Keratinocyte (primary cell): ENCODE results near the gene KIFC1. TPM values are rescaled to one million over a fixed set of nuclear protein-coding genes. Genes with fewer than 3 reads are reported as not detected.
A peak's percentile ranks its signal among the peaks of the same experiment; 100 is the strongest.

Experiments used
- DNase-seq: peaks from one replicate; pipeline ENCODE4 v3.0.0-alpha.2; 2011; ENCODE audit warnings: low read depth, missing footprints, low spot score
- FAIRE-seq: peaks from 2 replicates; lab custom pipeline; 2011; peaks lifted over from hg19 to GRCh38; lab: Jason Lieb, UNC
- H2AFZ ChIP-seq: 2 replicates; pipeline ENCODE4 v1.6.0; 2012; ENCODE audit warnings: low read length, control low read depth, inconsistent platforms; ENCODE audit not compliant: control insufficient read depth
- H3K27ac ChIP-seq: 2 replicates; pipeline ENCODE4 v1.5.1; 2011; ENCODE audit warnings: low read length; ENCODE audit not compliant: control insufficient read depth, insufficient read depth
- H3K27me3 ChIP-seq: 3 replicates; pipeline ENCODE4 v1.6.0; 2011; ENCODE audit warnings: low read length; ENCODE audit not compliant: control insufficient read depth, insufficient read depth; ENCODE audit errors: extremely low read depth
- H3K36me3 ChIP-seq, 2 experiments: 2 replicates in 1 of 2; 3 replicates in 1 of 2; pipeline ENCODE4 v1.5.1; 2011; ENCODE audit warnings: low read length in 2 of 2, mild to moderate bottlenecking in 1 of 2; ENCODE audit not compliant: control insufficient read depth in 2 of 2, insufficient read depth in 2 of 2; ENCODE audit errors: extremely low read depth in 1 of 2
- H3K4me1 ChIP-seq: 3 replicates; pipeline ENCODE4 v1.5.1; 2011; ENCODE audit warnings: low read length; ENCODE audit not compliant: control insufficient read depth, insufficient read depth; ENCODE audit errors: extremely low read depth
- H3K4me2 ChIP-seq: 3 replicates; pipeline ENCODE4 v1.6.0; 2011; ENCODE audit warnings: low read depth, low read length; ENCODE audit not compliant: control insufficient read depth, insufficient read depth; ENCODE audit errors: extremely low read depth
- H3K4me3 ChIP-seq, 3 experiments: fragments of 200-600 bp in 1 of 3; sonication (generic) in 1 of 3; 2 replicates in 2 of 3; 3 replicates in 1 of 3; pipeline ENCODE4 v1.5.1; 2011 to 2016; ENCODE audit warnings: low read length in 3 of 3, mild to moderate bottlenecking in 3 of 3, control low read depth in 2 of 3, inconsistent platforms in 1 of 3, low read depth in 1 of 3, mixed read lengths in 1 of 3, mixed run types in 1 of 3, moderate library complexity in 1 of 3; ENCODE audit not compliant: control insufficient read depth in 2 of 3, insufficient read depth in 2 of 3; ENCODE audit errors: extremely low read depth in 1 of 3
- H3K79me2 ChIP-seq: 2 replicates; pipeline ENCODE4 v1.6.0; 2012; ENCODE audit warnings: low read length; ENCODE audit not compliant: control insufficient read depth, insufficient read depth
- H3K9ac ChIP-seq: 3 replicates; pipeline ENCODE4 v1.6.0; 2011; ENCODE audit warnings: low read length; ENCODE audit not compliant: control insufficient read depth, insufficient read depth; ENCODE audit errors: extremely low read depth
- H3K9me1 ChIP-seq: 3 replicates; pipeline ENCODE4 v1.6.0; 2011; ENCODE audit warnings: low read length; ENCODE audit not compliant: control insufficient read depth, insufficient read depth; ENCODE audit errors: extremely low read depth
- H3K9me3 ChIP-seq: 2 replicates; pipeline ENCODE4 v1.5.1; 2012; ENCODE audit warnings: low read depth, low read length; ENCODE audit not compliant: control insufficient read depth
- H4K20me1 ChIP-seq: 3 replicates; pipeline ENCODE4 v1.6.0; 2011; ENCODE audit warnings: low read length; ENCODE audit not compliant: control insufficient read depth, insufficient read depth; ENCODE audit errors: extremely low read depth
- EZH2 ChIP-seq: IDR thresholded peaks from one replicate; pipeline ENCODE4 v1.6.1; 2012; ENCODE audit warnings: inconsistent platforms, mild to moderate bottlenecking, low read length, moderate library complexity
- dilution Hi-C: fragments of 300-500 bp; cut with MboI; formaldehyde crosslinking; loops from one replicate; pipeline ENCODE4 v1.7.0; 2020; ENCODE audit warnings: low sequenced_read_pairs; ENCODE audit not compliant: extremely low pct_ligation_motif_present
- polyA plus RNA-seq, 5 experiments: library from polyadenylated mRNA; depleted of rRNA in 3 of 5; stranded (reverse) in 3 of 5; stranded (forward) in 1 of 5; unstranded in 1 of 5; fragments of >200 nt; gene quantifications; 1 replicate in 1 of 5; 2 replicates in 3 of 5; 3 replicates in 1 of 5; pipeline versions ENCODE4 v1.2.1 to v1.2.3, GENCODE V29; 2011 to 2012; ENCODE audit warnings: missing spikeins in 2 of 5, low read depth in 1 of 5, low replicate concordance in 1 of 5
- TF ChIP-seq, protein P1 (sequence below), 3 experiments: IDR thresholded peaks in 1 of 3; conservative IDR thresholded peaks in 1 of 3; optimal IDR thresholded peaks in 1 of 3; 2 replicates in 2 of 3; 3 replicates in 1 of 3; pipeline versions ENCODE3 to v1.5.1; 2011; ENCODE audit warnings: low read length in 3 of 3, mild to moderate bottlenecking in 3 of 3, moderate library complexity in 2 of 3, control low read depth in 1 of 3, inconsistent platforms in 1 of 3; ENCODE audit not compliant: insufficient read depth in 2 of 3; ENCODE audit errors: extremely low read depth in 1 of 3

KIFC1 gene
- polyA plus RNA-seq, 1 donor (not counting 4 experiments of a cell fraction or from before 2014, with no cell fraction given) = 20.0 TPM

DNA sequence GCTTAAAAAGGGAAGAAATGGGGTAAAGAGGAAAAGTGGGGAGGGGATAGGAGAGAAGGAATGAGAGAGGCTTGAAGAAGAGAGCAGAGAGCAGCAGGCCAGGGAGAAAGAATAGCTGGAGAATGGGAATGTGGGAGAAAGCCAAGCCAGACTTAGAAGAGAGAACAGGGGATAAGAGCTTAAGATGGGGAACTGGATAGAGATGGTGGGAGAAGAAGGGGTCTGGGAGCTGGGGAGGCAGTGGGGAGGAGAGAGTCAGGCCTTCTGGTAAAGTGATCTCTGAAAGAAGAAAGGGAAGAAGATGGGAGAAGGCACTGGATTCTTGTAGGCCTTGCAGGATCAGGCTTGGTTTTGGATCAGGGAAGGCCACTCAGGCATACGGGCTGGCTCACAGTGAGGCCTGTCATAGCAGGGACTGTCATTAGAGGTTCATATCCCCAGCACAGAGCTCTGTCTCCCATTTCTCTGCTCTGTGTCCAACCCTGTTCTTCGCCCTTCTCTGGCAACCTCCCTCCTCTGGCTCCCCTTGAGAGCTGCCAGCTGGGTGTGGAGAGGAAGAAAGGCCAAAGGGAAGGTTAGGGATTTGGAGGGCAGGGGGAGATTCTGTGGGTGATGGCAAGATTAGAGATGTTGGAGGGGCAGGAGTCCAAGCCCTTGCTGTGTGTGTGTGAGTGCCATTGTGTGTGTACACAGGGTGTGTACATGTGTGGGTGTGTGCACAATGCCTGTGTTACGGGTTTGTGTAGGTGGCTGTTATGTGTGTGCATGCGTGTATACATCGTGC, 37.5 kb downstream of the KIFC1 start:
- Histone ChIP-seq H3K9me3 (no peaks in the 10 kb centered on the region), H2AFZ (no peak overlapping the region), H3K27me3 (no peaks in the 10 kb centered on the region), H3K9ac (peak overlapping the region; percentile 18), H3K4me1 (peaks cover 47% of the 10 kb centered on the region), H3K36me3 (no peaks in the 10 kb centered on the region), H3K9me1 (no peaks in the 10 kb centered on the region), H3K4me2 (peak overlapping the region; percentile 81), H4K20me1 (no peaks in the 10 kb centered on the region), H3K27ac (peak overlapping the region; percentile 52), H3K4me3 (no peak overlapping the region), H3K79me2 (peaks cover 6% of the 10 kb centered on the region)
- DNase-seq (no peak), FAIRE-seq (no peak)
- dilution Hi-C loops = no loop called here
- no peak for TF ChIP-seq EZH2
- TF ChIP-seq, protein P1, sequence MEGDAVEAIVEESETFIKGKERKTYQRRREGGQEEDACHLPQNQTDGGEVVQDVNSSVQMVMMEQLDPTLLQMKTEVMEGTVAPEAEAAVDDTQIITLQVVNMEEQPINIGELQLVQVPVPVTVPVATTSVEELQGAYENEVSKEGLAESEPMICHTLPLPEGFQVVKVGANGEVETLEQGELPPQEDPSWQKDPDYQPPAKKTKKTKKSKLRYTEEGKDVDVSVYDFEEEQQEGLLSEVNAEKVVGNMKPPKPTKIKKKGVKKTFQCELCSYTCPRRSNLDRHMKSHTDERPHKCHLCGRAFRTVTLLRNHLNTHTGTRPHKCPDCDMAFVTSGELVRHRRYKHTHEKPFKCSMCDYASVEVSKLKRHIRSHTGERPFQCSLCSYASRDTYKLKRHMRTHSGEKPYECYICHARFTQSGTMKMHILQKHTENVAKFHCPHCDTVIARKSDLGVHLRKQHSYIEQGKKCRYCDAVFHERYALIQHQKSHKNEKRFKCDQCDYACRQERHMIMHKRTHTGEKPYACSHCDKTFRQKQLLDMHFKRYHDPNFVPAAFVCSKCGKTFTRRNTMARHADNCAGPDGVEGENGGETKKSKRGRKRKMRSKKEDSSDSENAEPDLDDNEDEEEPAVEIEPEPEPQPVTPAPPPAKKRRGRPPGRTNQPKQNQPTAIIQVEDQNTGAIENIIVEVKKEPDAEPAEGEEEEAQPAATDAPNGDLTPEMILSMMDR (optimal IDR thresholded peaks at IDR 0.05 in 1 of 3, IDR thresholded peaks at IDR 0.05 in 1 of 3, conservative IDR thresholded peaks at IDR 0.05 in 1 of 3; ENCODE audit: extremely low read depth in 1 of 3, insufficient read depth in 2 of 3, low read length in 3 of 3) = no peak

DNA sequence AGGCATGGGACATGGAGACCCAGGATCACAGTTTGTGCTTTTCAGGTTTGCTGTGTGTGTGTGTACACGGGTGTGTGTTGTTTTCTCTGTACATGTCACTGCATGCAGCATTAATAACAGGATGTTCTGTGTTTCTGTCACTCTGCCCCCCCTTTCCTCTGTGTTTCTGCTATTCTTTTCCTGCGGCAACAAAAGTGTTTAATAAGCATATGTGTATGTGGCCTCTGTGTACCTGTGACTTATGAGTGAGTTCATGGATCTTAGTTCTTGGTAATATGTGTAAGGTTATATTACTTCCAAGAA, 38.1 kb downstream of the KIFC1 start:
- Histone ChIP-seq H3K36me3 (no peaks in the 10 kb centered on the region), H3K79me2 (peaks cover 6% of the 10 kb centered on the region), H4K20me1 (no peaks in the 10 kb centered on the region), H3K9ac (no peak overlapping the region), H3K27ac (peak overlapping the region; percentile 52), H3K9me3 (no peaks in the 10 kb centered on the region), H3K9me1 (no peaks in the 10 kb centered on the region), H2AFZ (no peak overlapping the region), H3K4me3 (no peak overlapping the region), H3K4me1 (peaks cover 43% of the 10 kb centered on the region), H3K4me2 (peak overlapping the region; percentile 81), H3K27me3 (no peaks in the 10 kb centered on the region)
- no peak for FAIRE-seq
- DNase-seq = no peak
- dilution Hi-C loops = no loop called here
- TF ChIP-seq, protein P1 (optimal IDR thresholded peaks at IDR 0.05 in 1 of 3, IDR thresholded peaks at IDR 0.05 in 1 of 3, conservative IDR thresholded peaks at IDR 0.05 in 1 of 3; ENCODE audit: extremely low read depth in 1 of 3, insufficient read depth in 2 of 3, low read length in 3 of 3) = no peak
- TF ChIP-seq EZH2 = no peak
